HEK293T (cell line): ENCODE data around the gene CDYL.

ENCODE experiments used
- ARNT ChIP-seq: fragments of 450-650 bp; IDR thresholded peaks from 2 replicates; pipeline ENCODE4 v1.6.1; 2017; ENCODE audit warnings: mild to moderate bottlenecking
- BHLHE40 ChIP-seq: fragments of 450-650 bp; IDR thresholded peaks from 2 replicates; pipeline ENCODE4 v1.6.1; 2016; ENCODE audit warnings: mild to moderate bottlenecking, moderate library complexity, borderline replicate concordance
- ELF4 ChIP-seq: fragments of 450-650 bp; IDR thresholded peaks from 2 replicates; pipeline ENCODE4 v1.6.1; 2017; ENCODE audit warnings: antibody characterized with exemption
- FOXA1 ChIP-seq: fragments of 450-650 bp; IDR thresholded peaks from 2 replicates; pipeline ENCODE4 v1.6.1; 2016; ENCODE audit warnings: mild to moderate bottlenecking
- FOXK2 ChIP-seq: fragments of 450-650 bp; IDR thresholded peaks from 2 replicates; pipeline ENCODE4 v1.6.1; 2016; ENCODE audit warnings: mild to moderate bottlenecking
- FOXM1 ChIP-seq: fragments of 450-650 bp; IDR thresholded peaks from 2 replicates; pipeline ENCODE4 v1.6.1; 2017; ENCODE audit warnings: mild to moderate bottlenecking, borderline replicate concordance
- HDGF ChIP-seq: fragments of 450-650 bp; IDR thresholded peaks from 2 replicates; pipeline ENCODE4 v1.6.1; 2017; ENCODE audit warnings: antibody characterized with exemption, borderline replicate concordance
- L3MBTL2 ChIP-seq: fragments of 450-650 bp; conservative IDR thresholded peaks from 2 replicates; pipeline ENCODE4 v1.6.1; 2016; ENCODE audit warnings: mild to moderate bottlenecking
- LEF1 ChIP-seq: fragments of 450-650 bp; IDR thresholded peaks from 2 replicates; pipeline ENCODE4 v1.6.1; 2017; ENCODE audit warnings: mild to moderate bottlenecking, borderline replicate concordance
- SP1 ChIP-seq: fragments of 450-650 bp; IDR thresholded peaks from 2 replicates; pipeline ENCODE4 v1.6.1; 2017
- SUZ12 ChIP-seq: fragments of 450-650 bp; IDR thresholded peaks from 2 replicates; pipeline ENCODE4 v1.6.1; 2016; ENCODE audit warnings: mild to moderate bottlenecking

GRCh38 chr6:4808396-4808795 lies 32.2 kb downstream of the CDYL start:
- TF ChIP-seq BHLHE40, result no peak
- no peak for TF ChIP-seq ELF4
- TF ChIP-seq SUZ12, result no peak
- no peak for TF ChIP-seq HDGF
- no peak for TF ChIP-seq FOXK2
- no peak for TF ChIP-seq SP1
- TF ChIP-seq FOXM1, result no peak
- no peak for TF ChIP-seq ARNT
- no peak for TF ChIP-seq FOXA1
- TF ChIP-seq L3MBTL2, result no peak
- TF ChIP-seq LEF1, result no peak
